Adrenal gland (tissue), 5 donors: ENCODE results near the gene SEMA4A.

Experiments
- CTCF ChIP-seq, 6 experiments: fragments of 450-650 bp in 4 of 6; fragments of 200-600 bp in 2 of 6; sonication (generic) in 1 of 6; IDR thresholded peaks; 1 replicate in 5 of 6; 2 replicates in 1 of 6; pipeline versions ENCODE4 v1.5.1 to v1.8.0; 2016 to 2021; ENCODE audit warnings: antibody characterized with exemption in 6 of 6, mild to moderate bottlenecking in 2 of 6, moderate library complexity in 1 of 6
- POLR2A ChIP-seq, 2 donors: fragments of 450-650 bp; IDR thresholded peaks; one replicate each; pipeline ENCODE4 v1.6.1; 2017; ENCODE audit warnings: antibody characterized with exemption in 2 of 2, mild to moderate bottlenecking in 2 of 2, moderate library complexity in 1 of 2
- donor health status: DM: no; HTN: no; CAD: no.

GRCh38 chr1:156113282-156113950 lies 40.0 kb upstream of the SEMA4A start:
- TF ChIP-seq CTCF (IDR thresholded peaks at IDR 0.05): no peak
- no peak for TF ChIP-seq POLR2A (IDR thresholded peaks at IDR 0.05)
